Measurements from ENCODE around the gene GMCL2.

DNA sequence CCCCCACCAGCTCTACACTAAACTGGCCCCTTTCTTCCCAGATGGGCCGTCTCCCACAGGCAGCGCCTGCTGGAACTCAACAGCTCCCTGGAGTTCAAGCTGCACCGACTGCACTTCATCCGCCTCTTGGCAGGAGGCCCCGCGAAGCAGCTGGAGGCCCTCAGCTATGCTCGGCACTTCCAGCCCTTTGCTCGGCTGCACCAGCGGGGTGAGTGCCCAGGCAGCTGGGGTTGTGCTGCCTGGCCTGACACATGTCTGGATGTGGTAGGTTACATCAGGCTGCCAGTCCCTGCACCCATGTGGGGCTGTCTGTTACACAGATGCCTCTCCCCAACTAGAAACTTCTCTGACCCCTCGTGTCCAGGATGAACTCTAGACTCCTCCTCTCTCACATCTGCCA, 43.3 kb downstream of the GMCL2 start:
- TF ChIP-seq, protein P1, sequence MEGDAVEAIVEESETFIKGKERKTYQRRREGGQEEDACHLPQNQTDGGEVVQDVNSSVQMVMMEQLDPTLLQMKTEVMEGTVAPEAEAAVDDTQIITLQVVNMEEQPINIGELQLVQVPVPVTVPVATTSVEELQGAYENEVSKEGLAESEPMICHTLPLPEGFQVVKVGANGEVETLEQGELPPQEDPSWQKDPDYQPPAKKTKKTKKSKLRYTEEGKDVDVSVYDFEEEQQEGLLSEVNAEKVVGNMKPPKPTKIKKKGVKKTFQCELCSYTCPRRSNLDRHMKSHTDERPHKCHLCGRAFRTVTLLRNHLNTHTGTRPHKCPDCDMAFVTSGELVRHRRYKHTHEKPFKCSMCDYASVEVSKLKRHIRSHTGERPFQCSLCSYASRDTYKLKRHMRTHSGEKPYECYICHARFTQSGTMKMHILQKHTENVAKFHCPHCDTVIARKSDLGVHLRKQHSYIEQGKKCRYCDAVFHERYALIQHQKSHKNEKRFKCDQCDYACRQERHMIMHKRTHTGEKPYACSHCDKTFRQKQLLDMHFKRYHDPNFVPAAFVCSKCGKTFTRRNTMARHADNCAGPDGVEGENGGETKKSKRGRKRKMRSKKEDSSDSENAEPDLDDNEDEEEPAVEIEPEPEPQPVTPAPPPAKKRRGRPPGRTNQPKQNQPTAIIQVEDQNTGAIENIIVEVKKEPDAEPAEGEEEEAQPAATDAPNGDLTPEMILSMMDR (IDR thresholded peaks at IDR 0.05) = no peak
- no peak for TF ChIP-seq POLR2A (IDR thresholded peaks at IDR 0.05)

Data from prostate gland (tissue), 2 donors.